Measurements from ENCODE around the gene SPRY2. TPM values are rescaled to one million over a fixed set of nuclear protein-coding genes. Genes with fewer than 3 reads are reported as not detected.
"Not testable (repeated sequence)": the region's sequence is repeated elsewhere in the genome, so short reads cannot be mapped to it uniquely, and the experiment has no call there.

SPRY2 gene
- total and polyA plus RNA-seq, 8 donors: 30.9 to 77.1 (median 54.3) TPM

- DNase-seq (no peak), ATAC-seq (no peak)
- H3K36me3 ChIP-seq: no peaks in the 10 kb centered on the region
- no peak overlapping the region for H3K27ac ChIP-seq
- peaks cover 0 to 21% of the 10 kb centered on the region in 2 donors for H3K4me1 ChIP-seq
- no peak overlapping the region for H3K4me3 ChIP-seq
- intact Hi-C loops (cut with DNase I): no loop called here
- no peaks in the 10 kb centered on the region for H3K9me3 ChIP-seq
- H3K27me3 ChIP-seq: no peaks in the 10 kb centered on the region
- TF ChIP-seq CTCF (IDR thresholded peaks at IDR 0.05): no peak
These were observed 18.5 kb upstream of the SPRY2 start for GRCh38 chr13:80359414-80359777.

- H3K4me3 ChIP-seq; DNase-seq; H3K27me3 ChIP-seq; H3K36me3 ChIP-seq; H3K9me3 ChIP-seq; intact Hi-C loops (cut with DNase I); ATAC-seq; H3K27ac ChIP-seq: not testable (repeated sequence)
- H3K4me1 ChIP-seq: peaks cover 0 to 10% of the 10 kb centered on the region in 2 donors
These were observed 14.7 kb upstream of the SPRY2 start for GRCh38 chr13:80355496-80356094.

- Histone ChIP-seq H3K36me3 (no peaks in the 10 kb centered on the region), H3K9me3 (no peaks in the 10 kb centered on the region), H3K27ac (no peak overlapping the region), H3K27me3 (no peaks in the 10 kb centered on the region), H3K4me1 (peaks cover 6 to 10% of the 10 kb centered on the region in 2 donors), H3K4me3 (no peak overlapping the region)
- DNase-seq: no peak
- no peak for TF ChIP-seq CTCF (IDR thresholded peaks at IDR 0.05)
- no peak for ATAC-seq
- intact Hi-C loops (cut with DNase I): no loop called here
These were observed 7.8 kb upstream of the SPRY2 start for GRCh38 chr13:80348750-80349149.

GRCh38 chr13:80348314-80348713, 7.4 kb upstream of the SPRY2 start:
- Histone ChIP-seq H3K4me1 (peaks cover 6 to 15% of the 10 kb centered on the region in 2 donors), H3K27ac (no peak overlapping the region), H3K27me3 (no peaks in the 10 kb centered on the region), H3K9me3 (no peaks in the 10 kb centered on the region), H3K4me3 (no peak overlapping the region), H3K36me3 (no peaks in the 10 kb centered on the region)
- ATAC-seq (no peak), DNase-seq (no peak)
- no peak for TF ChIP-seq CTCF (IDR thresholded peaks at IDR 0.05)
- intact Hi-C loops (cut with DNase I): no loop called here

GRCh38 chr13:80345771-80346510, 5.0 kb upstream of the SPRY2 start:
- intact Hi-C loops (cut with DNase I): no loop called here
- no peak for TF ChIP-seq CTCF (IDR thresholded peaks at IDR 0.05)
- Histone ChIP-seq H3K27ac (no peak overlapping the region), H3K36me3 (no peaks in the 10 kb centered on the region), H3K9me3 (no peaks in the 10 kb centered on the region), H3K4me3 (no peak overlapping the region), H3K27me3 (no peaks in the 10 kb centered on the region), H3K4me1 (peaks cover 6 to 23% of the 10 kb centered on the region in 2 donors)
- DNase-seq (no peak), ATAC-seq (no peak)

GRCh38 chr13:80344032-80344431, 3.1 kb upstream of the SPRY2 start:
- DNase-seq; H3K36me3 ChIP-seq; H3K27me3 ChIP-seq; ATAC-seq; H3K4me3 ChIP-seq; H3K27ac ChIP-seq; H3K9me3 ChIP-seq; intact Hi-C loops (cut with DNase I): not testable (repeated sequence)
- peaks cover 6 to 23% of the 10 kb centered on the region in 2 donors for H3K4me1 ChIP-seq
